ENCODE measurements around the gene ZFP1.

ZFP1 gene

GRCh38 chr16:75148311-75149195 is at the start of gene ZFP1:
Gene ZFP1, plus strand, starts transcription at chr16:75148524. Its CDS starts 4,428 bp downstream, at chr16:75152952.
- peak; percentile 92 to 93 for DNase-seq (ENCODE audit: low read depth in 2 of 2)

GRCh38 chr16:75099075-75099667 is 49.2 kb upstream of the ZFP1 start:
- no peak for DNase-seq (ENCODE audit: low read depth in 2 of 2)

GRCh38 chr16:75099738-75100602 is 48.4 kb upstream of the ZFP1 start:
- no peak for DNase-seq (ENCODE audit: low read depth in 2 of 2)

GRCh38 chr16:75100603-75100990 is 47.7 kb upstream of the ZFP1 start:
- DNase-seq (ENCODE audit: low read depth in 2 of 2): no peak

GRCh38 chr16:75101635-75102034 is 46.7 kb upstream of the ZFP1 start:
- no peak for DNase-seq (ENCODE audit: low read depth in 2 of 2)

GRCh38 chr16:75102595-75102994 is 45.7 kb upstream of the ZFP1 start:
- DNase-seq (ENCODE audit: low read depth in 2 of 2): no peak

GRCh38 chr16:75103994-75104393 is 44.3 kb upstream of the ZFP1 start:
- DNase-seq (ENCODE audit: low read depth in 2 of 2): no peak

- no peak for DNase-seq (ENCODE audit: low read depth in 2 of 2)
These were observed 43.5 kb upstream of the ZFP1 start for GRCh38 chr16:75104836-75105235.

- no peak for DNase-seq (ENCODE audit: low read depth in 2 of 2)
These were observed 42.8 kb upstream of the ZFP1 start for GRCh38 chr16:75105306-75106061.

- no peak for DNase-seq (ENCODE audit: low read depth in 2 of 2)
These were observed 41.7 kb upstream of the ZFP1 start for GRCh38 chr16:75106351-75107274.

GRCh38 chr16:75107505-75107904 is 40.8 kb upstream of the ZFP1 start:
- DNase-seq (ENCODE audit: low read depth in 2 of 2): no peak

GRCh38 chr16:75108792-75109731 is 39.3 kb upstream of the ZFP1 start:
- peak; percentile 66 to 81 for DNase-seq (ENCODE audit: low read depth in 2 of 2)

GRCh38 chr16:75109732-75110243 is 38.5 kb upstream of the ZFP1 start:
- no peak for DNase-seq (ENCODE audit: low read depth in 2 of 2)

GRCh38 chr16:75110637-75111513 is 37.4 kb upstream of the ZFP1 start:
- peak; percentile 70 to 76 for DNase-seq (ENCODE audit: low read depth in 2 of 2)

GRCh38 chr16:75111514-75111940 is 36.8 kb upstream of the ZFP1 start:
- no peak for DNase-seq (ENCODE audit: low read depth in 2 of 2)

- no peak for DNase-seq (ENCODE audit: low read depth in 2 of 2)
These were observed 36.2 kb upstream of the ZFP1 start for GRCh38 chr16:75111961-75112733.
